Transverse colon (tissue), 4 donors: Measurements from ENCODE around the gene ABCD4. TPM values are rescaled to one million over a fixed set of nuclear protein-coding genes. Genes with fewer than 3 reads are reported as not detected.

ENCODE experiments used
- DNase-seq: peaks from one replicate; pipeline ENCODE4 v3.0.0-alpha.2; 2019
- H3K27ac ChIP-seq, 4 donors: fragments of 200-600 bp; sonication (generic); 2 replicates each; pipeline ENCODE4 v1.5.1; 2016 to 2018; ENCODE audit warnings: inconsistent platforms in 4 of 4
- H3K27me3 ChIP-seq: fragments of 200-600 bp; sonication (generic); 2 replicates; pipeline ENCODE4 v1.5.1; 2017; ENCODE audit warnings: inconsistent platforms
- H3K36me3 ChIP-seq, 4 donors: fragments of 200-600 bp; sonication (generic); 2 replicates each; pipeline ENCODE4 v1.5.1; 2017 to 2019; ENCODE audit warnings: inconsistent platforms in 4 of 4
- H3K4me1 ChIP-seq, 4 donors: fragments of 200-600 bp; sonication (generic); 2 replicates each; pipeline ENCODE4 v1.5.1; 2017 to 2020; ENCODE audit warnings: inconsistent platforms in 4 of 4
- H3K4me3 ChIP-seq, 4 donors: fragments of 200-600 bp; sonication (generic); 1 replicate in 1 of 4; 2 replicates in 3 of 4; pipeline versions ENCODE4 v1.5.1 to v1.6.1; 2017 to 2019; ENCODE audit warnings: inconsistent platforms in 4 of 4
- H3K9me3 ChIP-seq, 2 donors: fragments of 200-600 bp; sonication (generic); 2 replicates each; pipeline ENCODE4 v1.5.1; 2017 to 2019; ENCODE audit warnings: inconsistent platforms in 2 of 2
- EP300 ChIP-seq: sonication (generic); formaldehyde crosslinking; IDR thresholded peaks from one replicate; pipeline ENCODE4 v1.6.1; 2017; ENCODE audit warnings: antibody characterized with exemption, low read depth
- POLR2A ChIP-seq: fragments of 450-650 bp; IDR thresholded peaks from one replicate; pipeline ENCODE4 v1.6.1; 2016; ENCODE audit warnings: antibody characterized with exemption, mild to moderate bottlenecking, moderate library complexity
- POLR2AphosphoS5 ChIP-seq, 3 donors: sonication (generic); formaldehyde crosslinking; IDR thresholded peaks; one replicate each; pipeline ENCODE4 v1.6.1; 2016; ENCODE audit warnings: antibody characterized with exemption in 3 of 3
- WGBS, 2 donors: methylation state at CpG; one replicate each; pipeline ENCODE4 v1.1.5; 2018; ENCODE audit warnings: low coverage in 1 of 2; 5-methylcytosine and 5-hydroxymethylcytosine counted together
- in situ Hi-C, 4 donors: fragments of 200-750 bp; cut with MboI; loops; one replicate each; pipeline versions ENCODE4 v1.15.0 to v1.15.1; 2017; ENCODE audit warnings: low sequenced_read_pairs in 3 of 4, low pct_ligation_motif_present in 1 of 4, low pct_unique_long_range_greater_than_20kb in 1 of 4
- intact Hi-C: fragments of 100-400 bp; cut with DNase I; formaldehyde crosslinking; loops from one replicate; pipeline ENCODE4 v1.15.1; 2023; ENCODE audit warnings: low total_unique reads
- total RNA-seq, 4 donors: library from RNA; depleted of rRNA; stranded (reverse); fragments of >200 nt; gene quantifications; one replicate each; pipeline ENCODE4 v1.1.0, GENCODE V29; 2016
- TF ChIP-seq, protein P1 (sequence below), 5 experiments: fragments of 200-600 bp in 3 of 5; fragments of 450-650 bp in 2 of 5; sonication (generic) in 3 of 5; IDR thresholded peaks; 1 replicate in 2 of 5; 2 replicates in 3 of 5; pipeline ENCODE4 v1.5.1; 2016 to 2017; ENCODE audit warnings: antibody characterized with exemption in 5 of 5, inconsistent platforms in 3 of 5, mild to moderate bottlenecking in 2 of 5, moderate library complexity in 1 of 5

Gene ABCD4
- total RNA-seq, 4 donors from 2014 or later: 51.6 to 107 (median 73.1) TPM

GRCh38 chr14:74238974-74239847, 63.5 kb downstream of the ABCD4 start, which contains the start of gene VSX2:
Gene VSX2, plus strand, starts transcription at chr14:74239449. Its CDS starts 113 bp downstream, at chr14:74239562.
- peaks cover 14 to 27% (median 20%) of the 10 kb centered on the region in 4 donors for H3K4me1 ChIP-seq
- H3K36me3 ChIP-seq: no peaks in the 10 kb centered on the region
- no peak for DNase-seq
- in situ Hi-C loops: no loop called here
- intact Hi-C loops: no loop called here
- no peak within 1 kb of the TSS for H3K27ac ChIP-seq
- 19 to 34% methylated on average over 2 to 37 of the region's 40 CpGs for WGBS, 2 donors
- TF ChIP-seq POLR2A: no peak
- TF ChIP-seq EP300: no peak
- TF ChIP-seq, protein P1, sequence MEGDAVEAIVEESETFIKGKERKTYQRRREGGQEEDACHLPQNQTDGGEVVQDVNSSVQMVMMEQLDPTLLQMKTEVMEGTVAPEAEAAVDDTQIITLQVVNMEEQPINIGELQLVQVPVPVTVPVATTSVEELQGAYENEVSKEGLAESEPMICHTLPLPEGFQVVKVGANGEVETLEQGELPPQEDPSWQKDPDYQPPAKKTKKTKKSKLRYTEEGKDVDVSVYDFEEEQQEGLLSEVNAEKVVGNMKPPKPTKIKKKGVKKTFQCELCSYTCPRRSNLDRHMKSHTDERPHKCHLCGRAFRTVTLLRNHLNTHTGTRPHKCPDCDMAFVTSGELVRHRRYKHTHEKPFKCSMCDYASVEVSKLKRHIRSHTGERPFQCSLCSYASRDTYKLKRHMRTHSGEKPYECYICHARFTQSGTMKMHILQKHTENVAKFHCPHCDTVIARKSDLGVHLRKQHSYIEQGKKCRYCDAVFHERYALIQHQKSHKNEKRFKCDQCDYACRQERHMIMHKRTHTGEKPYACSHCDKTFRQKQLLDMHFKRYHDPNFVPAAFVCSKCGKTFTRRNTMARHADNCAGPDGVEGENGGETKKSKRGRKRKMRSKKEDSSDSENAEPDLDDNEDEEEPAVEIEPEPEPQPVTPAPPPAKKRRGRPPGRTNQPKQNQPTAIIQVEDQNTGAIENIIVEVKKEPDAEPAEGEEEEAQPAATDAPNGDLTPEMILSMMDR (IDR thresholded peaks at IDR 0.05): no peak
- no peak for TF ChIP-seq POLR2AphosphoS5 (IDR thresholded peaks at IDR 0.05)
- peak within 1 kb of the TSS in 2 of 4 donors; percentile 11 to 26 for H3K4me3 ChIP-seq
- peaks cover 87% of the 10 kb centered on the region for H3K27me3 ChIP-seq
- no peaks in the 10 kb centered on the region for H3K9me3 ChIP-seq

DNA sequence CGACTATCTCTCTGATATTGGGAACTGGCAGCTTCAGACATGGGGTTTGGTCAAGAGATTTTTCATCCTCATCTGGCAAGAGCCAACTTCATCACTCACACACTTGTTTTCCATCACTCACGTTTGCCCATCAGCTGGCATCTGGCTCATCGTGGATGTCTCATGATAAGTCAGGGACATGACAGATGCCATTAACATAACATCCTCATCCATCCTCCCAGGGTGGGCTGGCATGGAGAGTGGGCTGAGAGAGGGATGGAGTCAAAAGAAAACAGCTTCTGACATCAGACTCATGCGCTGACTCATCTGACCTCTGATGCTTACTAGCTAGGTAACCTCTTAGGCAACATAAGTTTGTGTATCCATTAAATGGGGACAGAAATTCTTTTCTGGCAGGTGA, 65.3 kb downstream of the ABCD4 start:
- 73% methylated on average over 4 of the region's 4 CpGs; no CpG with 5 or more reads in 1 of the 2 donors for WGBS, 2 donors
- H3K27ac ChIP-seq: no peak overlapping the region
- H3K9me3 ChIP-seq: no peaks in the 10 kb centered on the region
- intact Hi-C loops: no loop called here
- no peaks in the 10 kb centered on the region for H3K36me3 ChIP-seq
- in situ Hi-C loops: no loop called here
- H3K4me3 ChIP-seq: no peak overlapping the region
- TF ChIP-seq POLR2AphosphoS5 (IDR thresholded peaks at IDR 0.05) (no peak), EP300 (no peak), POLR2A (no peak)
- TF ChIP-seq, protein P1 (IDR thresholded peaks at IDR 0.05): no peak
- H3K27me3 ChIP-seq: peaks cover 70% of the 10 kb centered on the region
- DNase-seq: no peak
- H3K4me1 ChIP-seq: peaks cover 14 to 27% (median 20%) of the 10 kb centered on the region in 4 donors

Other genes starting within 250 kb of the ABCD4 start
- gene ALDH6A1, start 218.5 kb downstream of the ABCD4 start, total RNA-seq: 10 to 100 TPM; 19.1 to 40.0 (median 27.5) TPM
- 1 to 10 TPM; 1.1 to 5.4 (median 4.6) TPM for gene LIN52, start 218.0 kb downstream of the ABCD4 start, total RNA-seq
- gene VSX2, start 63.5 kb downstream of the ABCD4 start, total RNA-seq: not detected
- gene VRTN, start 45.5 kb upstream of the ABCD4 start, total RNA-seq: not detected
- gene SYNDIG1L, start 123.3 kb upstream of the ABCD4 start, total RNA-seq: under 1 TPM in 1 of 4 donors, not detected in 3; 0.32 TPM
- gene NPC2, start 190.4 kb upstream of the ABCD4 start, total RNA-seq: 100 to 1,000 TPM in 3 of 4 donors, 10 to 100 TPM in 1; 88.3 to 393 (median 147) TPM
- gene ISCA2, start 190.8 kb upstream of the ABCD4 start, total RNA-seq: 10 to 100 TPM in 3 of 4 donors, 1 to 10 TPM in 1; 4.1 to 32.4 (median 20.6) TPM